Mesodermal cell (in vitro differentiated cells): ENCODE results near the gene DPF3.

Source experiments
- H3K27ac ChIP-seq: 2 replicates; pipeline ENCODE4 v1.7.0; 2013; ENCODE audit warnings: mild to moderate bottlenecking, low read depth, low read length, moderate library complexity; ENCODE audit not compliant: severe bottlenecking
- H3K36me3 ChIP-seq: 2 replicates; pipeline ENCODE4 v1.7.1; 2013; ENCODE audit warnings: mild to moderate bottlenecking, low read length, moderate library complexity; ENCODE audit not compliant: control insufficient read depth, insufficient read depth
- H3K4me1 ChIP-seq: one replicate; pipeline ENCODE4 v1.7.1; 2013; ENCODE audit warnings: mild to moderate bottlenecking, low read length; ENCODE audit not compliant: insufficient read depth, control insufficient read depth, poor library complexity, severe bottlenecking
- H3K4me3 ChIP-seq: 2 replicates; pipeline ENCODE4 v1.7.0; 2013; ENCODE audit warnings: low read length, control low read depth, mild to moderate bottlenecking; ENCODE audit not compliant: insufficient read depth, poor library complexity, severe bottlenecking; ENCODE audit errors: extremely low read depth
- H3K9me3 ChIP-seq: 2 replicates; pipeline ENCODE4 v1.7.1; 2013; ENCODE audit warnings: mild to moderate bottlenecking, low read length, moderate library complexity; ENCODE audit not compliant: control insufficient read depth
- WGBS, 2 experiments: methylation state at CpG; one replicate each; pipeline ENCODE4 v1.1.5; 2013; ENCODE audit warnings: missing lambda C conversion rate in 2 of 2; ENCODE audit not compliant: insufficient coverage in 2 of 2; 5-methylcytosine and 5-hydroxymethylcytosine counted together

Gene DPF3

DNA sequence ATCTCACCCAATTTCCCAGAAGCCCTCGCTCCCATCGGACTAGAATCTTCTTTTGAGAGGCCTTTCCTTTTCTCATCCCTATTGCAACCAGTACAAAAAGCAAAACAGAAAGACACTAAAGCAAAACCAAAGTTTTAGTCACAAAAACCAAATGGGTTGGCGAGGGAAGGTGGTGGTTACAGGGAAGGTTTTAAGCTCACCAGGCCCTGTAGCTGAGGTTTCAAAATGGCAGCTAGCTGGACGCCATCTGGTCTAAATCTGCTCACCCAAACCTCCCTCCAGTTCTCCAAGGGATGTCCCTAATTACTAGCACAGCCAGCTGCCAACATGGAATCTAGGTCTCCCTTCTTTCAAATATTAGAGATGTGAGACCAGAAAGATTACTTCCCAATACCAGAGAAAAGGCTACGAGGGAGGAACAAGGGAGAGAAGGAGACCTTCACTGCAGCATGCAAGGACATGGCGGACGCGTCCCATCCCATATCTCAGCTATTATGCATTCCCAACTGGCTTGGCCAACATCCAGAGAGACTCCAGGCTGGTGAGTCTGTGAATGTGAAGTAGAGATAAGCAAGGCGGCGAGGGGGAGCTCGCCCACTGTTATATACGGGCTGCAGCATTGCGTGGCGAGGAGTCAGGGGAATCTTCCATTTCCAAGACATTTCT, 70.8 kb downstream of the DPF3 start:
- Histone ChIP-seq H3K4me1 (peaks cover 7% of the 10 kb centered on the region), H3K4me3 (no peak overlapping the region), H3K36me3 (no peaks in the 10 kb centered on the region), H3K27ac (no peak overlapping the region), H3K9me3 (peaks cover 6% of the 10 kb centered on the region)
- 84 to 94% methylated on average over 5 to 9 of the region's 14 CpGs for WGBS, 2 experiments

DNA sequence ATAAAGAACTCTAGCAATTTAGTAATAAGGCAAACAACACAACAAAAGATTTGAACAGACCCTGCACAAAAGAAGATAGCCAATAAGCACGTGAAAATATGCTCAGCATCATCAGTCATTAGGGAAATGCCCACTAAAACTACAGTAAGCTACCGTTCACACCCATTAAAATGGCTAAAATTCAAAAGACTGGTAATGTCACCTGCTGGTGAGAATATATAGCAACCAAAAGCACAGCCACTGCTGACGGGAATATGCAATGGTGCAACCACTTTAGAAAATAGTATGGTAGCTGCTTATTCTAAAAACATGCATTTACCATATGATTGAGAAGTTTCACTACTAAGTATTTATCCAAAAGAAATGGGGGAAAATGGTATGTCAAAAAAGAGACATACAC, 74.9 kb downstream of the DPF3 start:
- Histone ChIP-seq H3K4me1 (peaks cover 3% of the 10 kb centered on the region), H3K4me3 (no peak overlapping the region), H3K36me3 (no peaks in the 10 kb centered on the region), H3K9me3 (peaks cover 6% of the 10 kb centered on the region), H3K27ac (no peak overlapping the region)
- WGBS, 2 experiments: 50 to 100% methylated on average over 1 of the region's 3 CpGs

DNA sequence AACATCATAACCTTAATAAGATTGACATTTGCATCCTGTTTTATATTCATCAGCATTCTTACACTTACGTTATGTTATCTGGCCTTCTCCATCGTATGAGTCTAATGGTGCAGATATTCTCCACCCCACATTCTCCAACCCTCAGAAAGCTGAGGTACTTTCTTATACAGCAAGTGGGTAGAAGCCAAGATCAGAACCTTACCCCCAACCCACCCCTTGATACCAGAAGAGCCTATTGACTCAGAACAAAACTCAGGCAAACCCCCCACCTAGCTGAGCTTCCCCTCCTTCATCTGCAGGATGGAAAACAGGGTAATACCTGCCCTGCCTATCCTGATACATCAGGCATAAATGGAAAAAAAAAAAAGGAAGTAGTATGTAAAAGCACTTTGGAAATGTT, 77.6 kb downstream of the DPF3 start:
- Histone ChIP-seq H3K9me3 (peaks cover 6% of the 10 kb centered on the region), H3K36me3 (no peaks in the 10 kb centered on the region), H3K27ac (no peak overlapping the region), H3K4me1 (peaks cover 5% of the 10 kb centered on the region), H3K4me3 (no peak overlapping the region)
- WGBS, 2 experiments: 100% methylated on average over 2 of the region's 2 CpGs

- Histone ChIP-seq H3K4me3 (no peak overlapping the region), H3K9me3 (peaks cover 6% of the 10 kb centered on the region), H3K27ac (no peak overlapping the region), H3K36me3 (no peaks in the 10 kb centered on the region), H3K4me1 (peaks cover 5% of the 10 kb centered on the region)
- 80 to 81% methylated on average over 4 of the region's 4 CpGs for WGBS, 2 experiments
These were observed 78.5 kb downstream of the DPF3 start for GRCh38 chr14:72815430-72815829.

DNA sequence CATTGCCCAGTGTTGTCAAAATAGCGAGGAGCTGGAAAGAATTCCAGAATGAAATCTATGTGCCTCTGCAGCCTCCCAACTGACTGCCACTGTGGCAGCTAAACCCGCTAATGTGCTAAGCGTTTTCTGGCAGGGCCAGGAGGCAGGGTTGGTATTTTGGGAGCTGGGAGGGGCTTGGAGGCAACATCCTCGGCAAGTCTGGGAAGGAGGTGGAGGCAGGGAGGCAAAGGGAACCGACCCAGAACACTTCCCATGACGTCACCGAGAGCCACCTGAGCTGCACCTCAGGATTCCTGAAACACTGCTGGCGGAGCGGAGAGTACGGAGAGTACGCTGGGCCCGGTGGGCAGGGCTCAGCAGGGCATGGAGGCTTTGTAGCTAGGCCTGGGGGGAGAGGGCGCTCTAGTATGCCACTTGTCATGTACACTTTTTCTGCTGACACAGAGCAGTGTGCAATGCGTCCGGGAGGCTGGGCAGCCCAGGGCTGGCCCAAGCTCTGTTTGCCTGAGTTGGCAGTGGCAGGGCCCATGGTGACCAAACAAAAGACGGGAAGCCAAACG, 81.5 kb downstream of the DPF3 start:
- WGBS, 2 experiments: 77 to 83% methylated on average over 14 to 16 of the region's 17 CpGs
- Histone ChIP-seq H3K27ac (no peak overlapping the region), H3K4me1 (peaks cover 5% of the 10 kb centered on the region), H3K9me3 (no peaks in the 10 kb centered on the region), H3K36me3 (no peaks in the 10 kb centered on the region), H3K4me3 (no peak overlapping the region)

GRCh38 chr14:72810201-72810600, 83.7 kb downstream of the DPF3 start:
- Histone ChIP-seq H3K4me1 (peaks cover 7% of the 10 kb centered on the region), H3K9me3 (no peaks in the 10 kb centered on the region), H3K4me3 (no peak overlapping the region), H3K36me3 (no peaks in the 10 kb centered on the region), H3K27ac (no peak overlapping the region)
- WGBS, 2 experiments: 95 to 100% methylated on average over 7 to 8 of the region's 8 CpGs

GRCh38 chr14:72809063-72809462, 84.8 kb downstream of the DPF3 start:
- H3K27ac ChIP-seq: no peak overlapping the region
- no peaks in the 10 kb centered on the region for H3K36me3 ChIP-seq
- WGBS, 2 experiments: 56 to 96% methylated on average over 3 to 5 of the region's 6 CpGs

DNA sequence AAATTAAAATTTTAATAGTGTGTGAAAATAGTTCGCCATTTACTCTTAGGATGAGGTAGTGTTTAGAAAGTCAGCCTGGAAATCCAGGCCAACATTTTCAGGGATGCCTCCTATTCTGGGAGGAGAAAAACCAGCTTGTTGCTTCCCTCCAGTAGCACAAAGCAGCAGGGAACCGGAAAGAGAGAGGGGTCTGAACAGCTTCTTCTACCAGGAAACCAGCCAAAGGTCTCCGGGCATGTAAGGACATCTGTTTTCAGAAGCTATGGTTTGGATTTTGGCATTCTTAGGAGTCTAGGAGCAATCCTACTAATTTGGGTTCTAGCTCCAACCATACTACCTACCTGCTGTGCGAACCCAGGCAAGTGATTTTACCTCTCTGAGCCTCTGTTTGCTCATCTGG, 85.3 kb downstream of the DPF3 start:
- H3K4me3 ChIP-seq: no peak overlapping the region
- H3K9me3 ChIP-seq: no peaks in the 10 kb centered on the region
- WGBS, 2 experiments: 81 to 90% methylated on average over 3 of the region's 4 CpGs
- H3K4me1 ChIP-seq: peaks cover 15% of the 10 kb centered on the region
- no peak overlapping the region for H3K27ac ChIP-seq
- no peaks in the 10 kb centered on the region for H3K36me3 ChIP-seq

More at GRCh38 chr14:72809063-72809462, 84.8 kb downstream of the DPF3 start:
- Histone ChIP-seq H3K4me3 (no peak overlapping the region), H3K9me3 (no peaks in the 10 kb centered on the region), H3K4me1 (peaks cover 11% of the 10 kb centered on the region)

GRCh38 chr14:72802588-72802946, 91.3 kb downstream of the DPF3 start:
- H3K36me3 ChIP-seq: no peaks in the 10 kb centered on the region
- peaks cover 14% of the 10 kb centered on the region for H3K4me1 ChIP-seq
- 87 to 88% methylated on average over 1 to 3 of the region's 3 CpGs for WGBS, 2 experiments
- H3K4me3 ChIP-seq: no peak overlapping the region
- no peak overlapping the region for H3K27ac ChIP-seq
- no peaks in the 10 kb centered on the region for H3K9me3 ChIP-seq

- no peaks in the 10 kb centered on the region for H3K9me3 ChIP-seq
- WGBS, 2 experiments: 95 to 97% methylated on average over 5 of the region's 5 CpGs
- no peak overlapping the region for H3K27ac ChIP-seq
- H3K4me1 ChIP-seq: peaks cover 14% of the 10 kb centered on the region
- no peaks in the 10 kb centered on the region for H3K36me3 ChIP-seq
- H3K4me3 ChIP-seq: no peak overlapping the region
These were observed 91.9 kb downstream of the DPF3 start for GRCh38 chr14:72801836-72802587.

DNA sequence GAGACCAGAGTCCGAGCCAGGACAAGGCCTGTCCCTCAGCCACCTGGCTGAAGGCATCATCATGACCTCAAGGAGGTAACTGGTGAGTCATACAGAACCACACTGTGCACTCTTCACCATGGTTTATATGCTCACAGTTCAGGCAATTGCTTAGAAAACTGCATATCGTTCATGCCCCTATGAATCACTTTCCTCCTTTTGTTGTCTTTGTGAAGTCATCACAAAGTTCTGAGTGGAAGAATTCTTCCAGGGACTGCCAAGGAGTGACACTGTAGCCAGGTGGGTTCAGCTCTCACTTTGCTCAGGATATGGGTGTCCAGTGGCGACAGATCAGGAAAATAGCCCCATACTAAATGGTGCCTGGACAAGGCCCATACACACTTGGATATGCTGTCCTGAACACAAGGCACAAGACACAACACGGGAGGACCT, 92.5 kb downstream of the DPF3 start:
- Histone ChIP-seq H3K9me3 (no peaks in the 10 kb centered on the region), H3K27ac (no peak overlapping the region), H3K36me3 (no peaks in the 10 kb centered on the region), H3K4me1 (peaks cover 11% of the 10 kb centered on the region), H3K4me3 (no peak overlapping the region)
- WGBS, 2 experiments: 93 to 94% methylated on average over 3 of the region's 4 CpGs
